ENCODE data around the gene MICAL3.

DNA sequence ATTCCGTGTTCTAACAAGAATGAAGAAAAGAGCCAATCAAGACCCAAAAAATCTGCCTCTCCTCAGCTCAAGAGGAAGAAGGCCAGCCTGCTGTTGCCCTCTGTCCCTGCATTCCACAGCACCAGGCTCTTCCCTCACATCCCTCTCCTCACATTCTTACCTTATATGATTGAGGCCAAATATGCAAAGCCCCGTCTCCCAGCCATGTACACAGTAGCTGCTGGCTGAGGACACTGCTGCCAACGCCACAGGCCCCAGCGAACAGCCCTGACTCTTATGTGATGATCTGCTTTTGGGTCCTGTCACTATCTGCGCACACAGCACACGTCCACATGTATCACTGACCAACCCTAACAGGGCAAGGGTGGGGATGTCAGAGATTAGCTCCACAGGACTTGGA is 60.2 kb downstream of the MICAL3 start:
- TF ChIP-seq CTCF (IDR thresholded peaks at IDR 0.05) = no peak
- no peak for TF ChIP-seq POLR2A (IDR thresholded peaks at IDR 0.05)
- no peak for TF ChIP-seq EP300 (IDR thresholded peaks at IDR 0.05)
- no peak for TF ChIP-seq POLR2AphosphoS5 (IDR thresholded peaks at IDR 0.05)
